ENCODE results near the gene CFDP1. TPM values are rescaled to one million over a fixed set of nuclear protein-coding genes. Genes with fewer than 3 reads are reported as not detected.

Gene CFDP1
- total and polyA plus RNA-seq, 2 of the 13 experiments (the other 11 are each of a cell fraction or from before 2014, with no cell fraction given) = 78.6 to 153 TPM

- TF ChIP-seq, protein P1, sequence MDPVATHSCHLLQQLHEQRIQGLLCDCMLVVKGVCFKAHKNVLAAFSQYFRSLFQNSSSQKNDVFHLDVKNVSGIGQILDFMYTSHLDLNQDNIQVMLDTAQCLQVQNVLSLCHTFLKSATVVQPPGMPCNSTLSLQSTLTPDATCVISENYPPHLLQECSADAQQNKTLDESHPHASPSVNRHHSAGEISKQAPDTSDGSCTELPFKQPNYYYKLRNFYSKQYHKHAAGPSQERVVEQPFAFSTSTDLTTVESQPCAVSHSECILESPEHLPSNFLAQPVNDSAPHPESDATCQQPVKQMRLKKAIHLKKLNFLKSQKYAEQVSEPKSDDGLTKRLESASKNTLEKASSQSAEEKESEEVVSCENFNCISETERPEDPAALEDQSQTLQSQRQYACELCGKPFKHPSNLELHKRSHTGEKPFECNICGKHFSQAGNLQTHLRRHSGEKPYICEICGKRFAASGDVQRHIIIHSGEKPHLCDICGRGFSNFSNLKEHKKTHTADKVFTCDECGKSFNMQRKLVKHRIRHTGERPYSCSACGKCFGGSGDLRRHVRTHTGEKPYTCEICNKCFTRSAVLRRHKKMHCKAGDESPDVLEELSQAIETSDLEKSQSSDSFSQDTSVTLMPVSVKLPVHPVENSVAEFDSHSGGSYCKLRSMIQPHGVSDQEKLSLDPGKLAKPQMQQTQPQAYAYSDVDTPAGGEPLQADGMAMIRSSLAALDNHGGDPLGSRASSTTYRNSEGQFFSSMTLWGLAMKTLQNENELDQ (CRISPR knock-in tag; IDR thresholded peaks at IDR 0.05; ENCODE audit: borderline replicate concordance) = no peak
- TF ChIP-seq, protein P2, sequence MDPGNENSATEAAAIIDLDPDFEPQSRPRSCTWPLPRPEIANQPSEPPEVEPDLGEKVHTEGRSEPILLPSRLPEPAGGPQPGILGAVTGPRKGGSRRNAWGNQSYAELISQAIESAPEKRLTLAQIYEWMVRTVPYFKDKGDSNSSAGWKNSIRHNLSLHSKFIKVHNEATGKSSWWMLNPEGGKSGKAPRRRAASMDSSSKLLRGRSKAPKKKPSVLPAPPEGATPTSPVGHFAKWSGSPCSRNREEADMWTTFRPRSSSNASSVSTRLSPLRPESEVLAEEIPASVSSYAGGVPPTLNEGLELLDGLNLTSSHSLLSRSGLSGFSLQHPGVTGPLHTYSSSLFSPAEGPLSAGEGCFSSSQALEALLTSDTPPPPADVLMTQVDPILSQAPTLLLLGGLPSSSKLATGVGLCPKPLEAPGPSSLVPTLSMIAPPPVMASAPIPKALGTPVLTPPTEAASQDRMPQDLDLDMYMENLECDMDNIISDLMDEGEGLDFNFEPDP (CRISPR knock-in tag; conservative IDR thresholded peaks at IDR 0.05) = no peak
- TF ChIP-seq MED1 (CRISPR knock-in tag; IDR thresholded peaks at IDR 0.05) (peak; percentile 94), RNF2 (conservative IDR thresholded peaks at IDR 0.05; ENCODE audit: low read depth) (peak; percentile 68; the same call in 1 of the 2 replicates), GTF2F1 (IDR thresholded peaks at IDR 0.05; ENCODE audit: low read length) (0 out of 2 replicates have a peak, but pooled peaks have one; percentile 69), FOXC1 (CRISPR knock-in tag; IDR thresholded peaks at IDR 0.05; ENCODE audit: borderline replicate concordance) (0 out of 2 replicates have a peak, but pooled peaks have one; percentile 21), PRMT3 (CRISPR knock-in tag; IDR thresholded peaks at IDR 0.05; ENCODE audit: borderline replicate concordance, low read depth) (0 out of 2 replicates have a peak, but pooled peaks have one; percentile 19), XRCC5 (optimal IDR thresholded peaks at IDR 0.05; ENCODE audit: low read length) (peak; percentile 81)
- TF ChIP-seq, protein P3, sequence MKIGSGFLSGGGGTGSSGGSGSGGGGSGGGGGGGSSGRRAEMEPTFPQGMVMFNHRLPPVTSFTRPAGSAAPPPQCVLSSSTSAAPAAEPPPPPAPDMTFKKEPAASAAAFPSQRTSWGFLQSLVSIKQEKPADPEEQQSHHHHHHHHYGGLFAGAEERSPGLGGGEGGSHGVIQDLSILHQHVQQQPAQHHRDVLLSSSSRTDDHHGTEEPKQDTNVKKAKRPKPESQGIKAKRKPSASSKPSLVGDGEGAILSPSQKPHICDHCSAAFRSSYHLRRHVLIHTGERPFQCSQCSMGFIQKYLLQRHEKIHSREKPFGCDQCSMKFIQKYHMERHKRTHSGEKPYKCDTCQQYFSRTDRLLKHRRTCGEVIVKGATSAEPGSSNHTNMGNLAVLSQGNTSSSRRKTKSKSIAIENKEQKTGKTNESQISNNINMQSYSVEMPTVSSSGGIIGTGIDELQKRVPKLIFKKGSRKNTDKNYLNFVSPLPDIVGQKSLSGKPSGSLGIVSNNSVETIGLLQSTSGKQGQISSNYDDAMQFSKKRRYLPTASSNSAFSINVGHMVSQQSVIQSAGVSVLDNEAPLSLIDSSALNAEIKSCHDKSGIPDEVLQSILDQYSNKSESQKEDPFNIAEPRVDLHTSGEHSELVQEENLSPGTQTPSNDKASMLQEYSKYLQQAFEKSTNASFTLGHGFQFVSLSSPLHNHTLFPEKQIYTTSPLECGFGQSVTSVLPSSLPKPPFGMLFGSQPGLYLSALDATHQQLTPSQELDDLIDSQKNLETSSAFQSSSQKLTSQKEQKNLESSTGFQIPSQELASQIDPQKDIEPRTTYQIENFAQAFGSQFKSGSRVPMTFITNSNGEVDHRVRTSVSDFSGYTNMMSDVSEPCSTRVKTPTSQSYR (CRISPR knock-in tag; IDR thresholded peaks at IDR 0.05; ENCODE audit: borderline replicate concordance) = peak; percentile 87; the same call in 1 of the 2 replicates
- TF ChIP-seq, protein P4, sequence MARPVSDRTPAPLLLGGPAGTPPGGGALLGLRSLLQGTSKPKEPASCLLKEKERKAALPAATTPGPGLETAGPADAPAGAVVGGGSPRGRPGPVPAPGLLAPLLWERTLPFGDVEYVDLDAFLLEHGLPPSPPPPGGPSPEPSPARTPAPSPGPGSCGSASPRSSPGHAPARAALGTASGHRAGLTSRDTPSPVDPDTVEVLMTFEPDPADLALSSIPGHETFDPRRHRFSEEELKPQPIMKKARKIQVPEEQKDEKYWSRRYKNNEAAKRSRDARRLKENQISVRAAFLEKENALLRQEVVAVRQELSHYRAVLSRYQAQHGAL (CRISPR knock-in tag; IDR thresholded peaks at IDR 0.05; ENCODE audit: not compliant biosample characterization) = no peak
- TF ChIP-seq, protein P5, sequence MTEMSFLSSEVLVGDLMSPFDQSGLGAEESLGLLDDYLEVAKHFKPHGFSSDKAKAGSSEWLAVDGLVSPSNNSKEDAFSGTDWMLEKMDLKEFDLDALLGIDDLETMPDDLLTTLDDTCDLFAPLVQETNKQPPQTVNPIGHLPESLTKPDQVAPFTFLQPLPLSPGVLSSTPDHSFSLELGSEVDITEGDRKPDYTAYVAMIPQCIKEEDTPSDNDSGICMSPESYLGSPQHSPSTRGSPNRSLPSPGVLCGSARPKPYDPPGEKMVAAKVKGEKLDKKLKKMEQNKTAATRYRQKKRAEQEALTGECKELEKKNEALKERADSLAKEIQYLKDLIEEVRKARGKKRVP (CRISPR knock-in tag; IDR thresholded peaks at IDR 0.05) = no peak
- TF ChIP-seq, protein P6, sequence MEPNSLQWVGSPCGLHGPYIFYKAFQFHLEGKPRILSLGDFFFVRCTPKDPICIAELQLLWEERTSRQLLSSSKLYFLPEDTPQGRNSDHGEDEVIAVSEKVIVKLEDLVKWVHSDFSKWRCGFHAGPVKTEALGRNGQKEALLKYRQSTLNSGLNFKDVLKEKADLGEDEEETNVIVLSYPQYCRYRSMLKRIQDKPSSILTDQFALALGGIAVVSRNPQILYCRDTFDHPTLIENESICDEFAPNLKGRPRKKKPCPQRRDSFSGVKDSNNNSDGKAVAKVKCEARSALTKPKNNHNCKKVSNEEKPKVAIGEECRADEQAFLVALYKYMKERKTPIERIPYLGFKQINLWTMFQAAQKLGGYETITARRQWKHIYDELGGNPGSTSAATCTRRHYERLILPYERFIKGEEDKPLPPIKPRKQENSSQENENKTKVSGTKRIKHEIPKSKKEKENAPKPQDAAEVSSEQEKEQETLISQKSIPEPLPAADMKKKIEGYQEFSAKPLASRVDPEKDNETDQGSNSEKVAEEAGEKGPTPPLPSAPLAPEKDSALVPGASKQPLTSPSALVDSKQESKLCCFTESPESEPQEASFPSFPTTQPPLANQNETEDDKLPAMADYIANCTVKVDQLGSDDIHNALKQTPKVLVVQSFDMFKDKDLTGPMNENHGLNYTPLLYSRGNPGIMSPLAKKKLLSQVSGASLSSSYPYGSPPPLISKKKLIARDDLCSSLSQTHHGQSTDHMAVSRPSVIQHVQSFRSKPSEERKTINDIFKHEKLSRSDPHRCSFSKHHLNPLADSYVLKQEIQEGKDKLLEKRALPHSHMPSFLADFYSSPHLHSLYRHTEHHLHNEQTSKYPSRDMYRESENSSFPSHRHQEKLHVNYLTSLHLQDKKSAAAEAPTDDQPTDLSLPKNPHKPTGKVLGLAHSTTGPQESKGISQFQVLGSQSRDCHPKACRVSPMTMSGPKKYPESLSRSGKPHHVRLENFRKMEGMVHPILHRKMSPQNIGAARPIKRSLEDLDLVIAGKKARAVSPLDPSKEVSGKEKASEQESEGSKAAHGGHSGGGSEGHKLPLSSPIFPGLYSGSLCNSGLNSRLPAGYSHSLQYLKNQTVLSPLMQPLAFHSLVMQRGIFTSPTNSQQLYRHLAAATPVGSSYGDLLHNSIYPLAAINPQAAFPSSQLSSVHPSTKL (CRISPR knock-in tag; IDR thresholded peaks at IDR 0.05) = peak; percentile 94
Observed at GRCh38 chr16:75262104-75262799, 171.1 kb downstream of the CFDP1 start (continued).

All from HepG2 (cell line).